HL-60 (cell line): ENCODE measurements around the gene SCNN1G.

Source experiments
- DNase-seq, 2 experiments: peaks; one replicate each; pipeline ENCODE4 v3.0.0-alpha.2; 2010 to 2020; ENCODE audit warnings: low read depth in 1 of 2, low spot score in 1 of 2
- H3K27ac ChIP-seq: fragments of 250-450 bp; sonication (Bioruptor Pico); replicated peaks from 2 replicates; pipeline ENCODE4 v1.5.1; 2020; ENCODE audit warnings: mild to moderate bottlenecking, moderate library complexity
- H3K27me3 ChIP-seq: fragments of 250-450 bp; sonication (Bioruptor Pico); 2 replicates; pipeline ENCODE4 v1.5.1; 2021; ENCODE audit warnings: mild to moderate bottlenecking, moderate library complexity; ENCODE audit not compliant: insufficient read depth, poor library complexity, severe bottlenecking
- H3K4me3 ChIP-seq: replicated peaks from 2 replicates; pipeline ENCODE4 v1.5.1; 2011; ENCODE audit warnings: mild to moderate bottlenecking, control low read depth, low read length; ENCODE audit not compliant: insufficient read depth
- GABPA ChIP-seq: IDR thresholded peaks from 2 replicates; pipeline ENCODE4 v1.6.1; 2012; ENCODE audit warnings: low read depth
- POLR2AphosphoS5 ChIP-seq: IDR thresholded peaks from 2 replicates; pipeline ENCODE4 v1.6.1; 2012; ENCODE audit warnings: low read depth
- SPI1 ChIP-seq: IDR thresholded peaks from 2 replicates; pipeline ENCODE4 v1.6.1; 2012; ENCODE audit warnings: low read depth, mild to moderate bottlenecking, borderline replicate concordance
- TF ChIP-seq, protein P1 (sequence below): IDR thresholded peaks from 2 replicates; pipeline ENCODE4 v1.6.1; 2012; ENCODE audit warnings: low read depth; ENCODE audit not compliant: insufficient replicate concordance
- TF ChIP-seq, protein P2 (sequence below): IDR thresholded peaks from one replicate; pipeline ENCODE4 v1.5.1; 2011; ENCODE audit warnings: low read length, control low read depth, inconsistent platforms; ENCODE audit not compliant: insufficient read depth

SCNN1G gene

DNA sequence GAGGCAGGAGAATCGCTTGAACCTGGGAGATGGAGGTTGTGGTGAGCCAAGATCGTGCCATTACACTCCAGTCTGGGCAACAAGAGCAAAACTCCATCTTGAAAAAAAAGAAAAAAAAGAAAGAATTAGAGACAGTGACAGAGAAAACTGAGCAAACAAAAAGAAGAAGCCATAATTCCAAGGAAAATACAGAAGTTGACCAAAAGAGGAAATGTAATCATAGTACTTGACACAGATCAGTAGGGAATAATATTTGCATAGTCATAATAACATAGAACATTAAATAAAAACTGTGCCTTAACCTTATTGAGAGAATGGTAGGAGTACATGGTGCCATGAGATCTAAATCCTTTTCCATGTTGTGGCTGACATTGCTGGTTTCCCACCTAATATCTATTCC is 18.6 kb upstream of the SCNN1G start:
- no peak overlapping the region for H3K27ac ChIP-seq
- no peaks in the 10 kb centered on the region for H3K27me3 ChIP-seq
- H3K4me3 ChIP-seq: no peak overlapping the region
- TF ChIP-seq GABPA (no peak), SPI1 (peak; percentile 42; the same call in 1 of the 2 replicates), POLR2AphosphoS5 (no peak)
- TF ChIP-seq, protein P1, sequence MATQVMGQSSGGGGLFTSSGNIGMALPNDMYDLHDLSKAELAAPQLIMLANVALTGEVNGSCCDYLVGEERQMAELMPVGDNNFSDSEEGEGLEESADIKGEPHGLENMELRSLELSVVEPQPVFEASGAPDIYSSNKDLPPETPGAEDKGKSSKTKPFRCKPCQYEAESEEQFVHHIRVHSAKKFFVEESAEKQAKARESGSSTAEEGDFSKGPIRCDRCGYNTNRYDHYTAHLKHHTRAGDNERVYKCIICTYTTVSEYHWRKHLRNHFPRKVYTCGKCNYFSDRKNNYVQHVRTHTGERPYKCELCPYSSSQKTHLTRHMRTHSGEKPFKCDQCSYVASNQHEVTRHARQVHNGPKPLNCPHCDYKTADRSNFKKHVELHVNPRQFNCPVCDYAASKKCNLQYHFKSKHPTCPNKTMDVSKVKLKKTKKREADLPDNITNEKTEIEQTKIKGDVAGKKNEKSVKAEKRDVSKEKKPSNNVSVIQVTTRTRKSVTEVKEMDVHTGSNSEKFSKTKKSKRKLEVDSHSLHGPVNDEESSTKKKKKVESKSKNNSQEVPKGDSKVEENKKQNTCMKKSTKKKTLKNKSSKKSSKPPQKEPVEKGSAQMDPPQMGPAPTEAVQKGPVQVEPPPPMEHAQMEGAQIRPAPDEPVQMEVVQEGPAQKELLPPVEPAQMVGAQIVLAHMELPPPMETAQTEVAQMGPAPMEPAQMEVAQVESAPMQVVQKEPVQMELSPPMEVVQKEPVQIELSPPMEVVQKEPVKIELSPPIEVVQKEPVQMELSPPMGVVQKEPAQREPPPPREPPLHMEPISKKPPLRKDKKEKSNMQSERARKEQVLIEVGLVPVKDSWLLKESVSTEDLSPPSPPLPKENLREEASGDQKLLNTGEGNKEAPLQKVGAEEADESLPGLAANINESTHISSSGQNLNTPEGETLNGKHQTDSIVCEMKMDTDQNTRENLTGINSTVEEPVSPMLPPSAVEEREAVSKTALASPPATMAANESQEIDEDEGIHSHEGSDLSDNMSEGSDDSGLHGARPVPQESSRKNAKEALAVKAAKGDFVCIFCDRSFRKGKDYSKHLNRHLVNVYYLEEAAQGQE: no peak
- DNase-seq: no peak

DNA sequence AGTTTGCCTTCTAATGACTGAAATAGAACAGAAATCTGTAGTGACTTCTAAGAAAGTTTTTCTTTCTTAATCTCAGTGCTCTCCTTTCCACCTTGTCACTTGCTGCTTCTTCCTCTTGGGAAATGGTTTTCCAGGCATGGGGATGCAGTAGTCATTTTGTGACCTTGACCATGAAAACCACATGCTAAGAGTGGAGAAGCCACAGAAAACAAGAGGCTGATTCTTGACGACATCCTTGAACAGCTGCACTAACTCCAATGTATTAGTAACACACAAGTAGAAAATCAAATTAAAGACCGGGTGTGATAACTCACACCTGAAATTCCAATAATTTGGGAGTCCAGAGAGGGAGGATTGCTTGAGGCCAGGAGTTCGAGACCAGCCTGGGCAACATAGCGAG is 17.8 kb upstream of the SCNN1G start:
- TF ChIP-seq, protein P1: no peak
- TF ChIP-seq POLR2AphosphoS5 (no peak), GABPA (no peak), SPI1 (no peak)
- TF ChIP-seq, protein P2, sequence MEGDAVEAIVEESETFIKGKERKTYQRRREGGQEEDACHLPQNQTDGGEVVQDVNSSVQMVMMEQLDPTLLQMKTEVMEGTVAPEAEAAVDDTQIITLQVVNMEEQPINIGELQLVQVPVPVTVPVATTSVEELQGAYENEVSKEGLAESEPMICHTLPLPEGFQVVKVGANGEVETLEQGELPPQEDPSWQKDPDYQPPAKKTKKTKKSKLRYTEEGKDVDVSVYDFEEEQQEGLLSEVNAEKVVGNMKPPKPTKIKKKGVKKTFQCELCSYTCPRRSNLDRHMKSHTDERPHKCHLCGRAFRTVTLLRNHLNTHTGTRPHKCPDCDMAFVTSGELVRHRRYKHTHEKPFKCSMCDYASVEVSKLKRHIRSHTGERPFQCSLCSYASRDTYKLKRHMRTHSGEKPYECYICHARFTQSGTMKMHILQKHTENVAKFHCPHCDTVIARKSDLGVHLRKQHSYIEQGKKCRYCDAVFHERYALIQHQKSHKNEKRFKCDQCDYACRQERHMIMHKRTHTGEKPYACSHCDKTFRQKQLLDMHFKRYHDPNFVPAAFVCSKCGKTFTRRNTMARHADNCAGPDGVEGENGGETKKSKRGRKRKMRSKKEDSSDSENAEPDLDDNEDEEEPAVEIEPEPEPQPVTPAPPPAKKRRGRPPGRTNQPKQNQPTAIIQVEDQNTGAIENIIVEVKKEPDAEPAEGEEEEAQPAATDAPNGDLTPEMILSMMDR: no peak
- DNase-seq: no peak
- H3K27me3 ChIP-seq: no peaks in the 10 kb centered on the region
- no peak overlapping the region for H3K27ac ChIP-seq
- H3K4me3 ChIP-seq: no peak overlapping the region

DNA sequence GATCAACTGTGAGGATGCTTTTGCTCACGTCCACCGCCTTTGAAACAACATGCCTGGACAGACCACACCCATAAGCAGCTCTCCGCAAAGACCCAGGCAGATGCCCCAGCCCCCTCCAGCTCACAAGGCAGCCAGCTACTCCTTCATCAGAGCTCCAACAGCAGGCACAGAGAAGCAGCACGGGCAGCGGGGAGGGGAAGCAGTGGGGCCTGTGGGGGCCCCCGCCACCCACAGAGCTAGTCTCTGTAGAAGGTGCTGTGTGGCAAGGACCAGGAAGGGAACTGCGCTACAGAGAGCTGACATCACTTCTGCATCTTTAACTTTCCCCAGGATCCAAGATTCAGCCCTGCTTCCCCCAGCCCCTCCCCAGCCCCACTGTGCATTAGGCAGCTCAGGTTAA is 10.0 kb upstream of the SCNN1G start:
- TF ChIP-seq, protein P2: no peak
- TF ChIP-seq, protein P1: no peak
- TF ChIP-seq GABPA (no peak), POLR2AphosphoS5 (no peak)
- peaks cover 2% of the 10 kb centered on the region for H3K27me3 ChIP-seq

DNA sequence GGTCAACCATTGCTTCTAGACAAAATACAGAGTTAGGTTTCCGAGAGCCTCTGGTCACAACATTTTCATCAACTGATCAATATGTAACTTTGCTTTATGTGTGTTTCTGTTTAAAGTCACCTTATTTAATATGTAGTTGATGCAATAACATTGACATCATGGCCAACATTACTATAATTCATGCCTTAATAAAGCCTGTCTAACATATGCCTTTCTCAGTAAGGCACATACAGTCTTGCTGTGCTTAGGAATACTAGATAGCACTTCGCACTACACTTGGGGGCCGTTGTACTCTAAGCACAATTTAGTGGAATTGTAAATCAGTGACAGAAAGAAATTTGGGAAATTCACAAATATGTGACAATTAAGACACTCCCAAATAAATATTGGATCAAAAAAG is 9.6 kb upstream of the SCNN1G start:
- Histone ChIP-seq H3K27me3 (peaks cover 2% of the 10 kb centered on the region), H3K4me3 (no peak overlapping the region), H3K27ac (no peak overlapping the region)
- no peak for DNase-seq
- TF ChIP-seq, protein P1: no peak
- TF ChIP-seq, protein P2: no peak
- TF ChIP-seq GABPA (no peak), POLR2AphosphoS5 (no peak), SPI1 (no peak)

More for the DNA sequence above, 10.0 kb upstream of the SCNN1G start:
- DNase-seq: no peak
- Histone ChIP-seq H3K4me3 (no peak overlapping the region), H3K27ac (no peak overlapping the region)
